Activated CD4-positive, CD25-positive, alpha-beta regulatory T cell treated with anti-CD3 and anti-CD28 coated beads, Interleukin-2, amount 50 U/mL, for 72 hours (primary cell): ENCODE results near the gene ANKRD61.
"Not testable (repeated sequence)": the region's sequence is repeated elsewhere in the genome, so short reads cannot be mapped to it uniquely, and the experiment has no call there.

Source experiments
- DNase-seq: peaks from one replicate; pipeline ENCODE4 v3.0.0; 2021

The ANKRD61 gene

DNA sequence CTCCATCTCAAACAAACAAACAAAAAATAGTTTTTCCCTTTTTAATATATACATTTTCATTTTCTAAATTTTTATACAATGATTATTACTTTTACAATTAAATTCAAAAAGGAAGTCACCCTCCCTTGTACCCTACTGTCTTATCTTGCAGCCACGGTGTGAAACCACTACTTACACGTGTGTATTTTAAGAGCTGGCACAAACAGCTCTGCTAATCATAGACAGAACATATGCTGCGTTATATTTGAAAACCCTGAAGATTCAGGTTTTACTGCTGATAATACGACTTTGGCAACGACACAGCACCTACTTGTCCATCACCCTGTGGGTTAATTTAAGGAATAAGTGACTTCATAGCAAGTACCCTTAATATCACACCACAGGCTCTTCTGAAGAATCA, 991 bp downstream of the ANKRD61 start:
- no peak for DNase-seq

DNA sequence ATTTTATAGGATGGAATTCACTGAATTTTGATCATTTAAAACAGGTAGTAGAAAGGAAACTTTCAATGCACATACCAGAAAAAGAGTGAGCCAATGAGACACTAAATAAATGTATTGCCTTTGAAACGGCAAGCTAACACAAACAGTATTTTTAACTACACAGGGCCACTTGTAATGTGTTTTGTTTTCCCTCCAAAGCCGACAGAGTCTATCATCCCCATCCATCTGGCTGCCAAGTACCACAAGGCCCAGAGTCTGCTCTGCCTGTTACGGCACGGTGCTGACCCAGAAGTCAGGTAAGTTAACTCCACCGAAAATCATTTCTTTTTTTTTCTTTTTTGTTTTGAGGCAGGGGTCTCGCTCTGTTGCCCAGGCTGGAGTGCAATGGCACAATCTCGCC, 1.5 kb downstream of the ANKRD61 start:
- DNase-seq = no peak

- DNase-seq = no peak
Measured at GRCh38 chr7:6035165-6035564, 4.0 kb downstream of the ANKRD61 start.

GRCh38 chr7:6035686-6036085, 4.5 kb downstream of the ANKRD61 start:
- no peak for DNase-seq

GRCh38 chr7:6049780-6050179, 18.6 kb downstream of the ANKRD61 start:
- no peak for DNase-seq

- not testable (repeated sequence) for DNase-seq
Measured at GRCh38 chr7:6051185-6051584, 20.0 kb downstream of the ANKRD61 start.

- DNase-seq = no peak
Measured at GRCh38 chr7:6056616-6057015, 25.4 kb downstream of the ANKRD61 start.

DNA sequence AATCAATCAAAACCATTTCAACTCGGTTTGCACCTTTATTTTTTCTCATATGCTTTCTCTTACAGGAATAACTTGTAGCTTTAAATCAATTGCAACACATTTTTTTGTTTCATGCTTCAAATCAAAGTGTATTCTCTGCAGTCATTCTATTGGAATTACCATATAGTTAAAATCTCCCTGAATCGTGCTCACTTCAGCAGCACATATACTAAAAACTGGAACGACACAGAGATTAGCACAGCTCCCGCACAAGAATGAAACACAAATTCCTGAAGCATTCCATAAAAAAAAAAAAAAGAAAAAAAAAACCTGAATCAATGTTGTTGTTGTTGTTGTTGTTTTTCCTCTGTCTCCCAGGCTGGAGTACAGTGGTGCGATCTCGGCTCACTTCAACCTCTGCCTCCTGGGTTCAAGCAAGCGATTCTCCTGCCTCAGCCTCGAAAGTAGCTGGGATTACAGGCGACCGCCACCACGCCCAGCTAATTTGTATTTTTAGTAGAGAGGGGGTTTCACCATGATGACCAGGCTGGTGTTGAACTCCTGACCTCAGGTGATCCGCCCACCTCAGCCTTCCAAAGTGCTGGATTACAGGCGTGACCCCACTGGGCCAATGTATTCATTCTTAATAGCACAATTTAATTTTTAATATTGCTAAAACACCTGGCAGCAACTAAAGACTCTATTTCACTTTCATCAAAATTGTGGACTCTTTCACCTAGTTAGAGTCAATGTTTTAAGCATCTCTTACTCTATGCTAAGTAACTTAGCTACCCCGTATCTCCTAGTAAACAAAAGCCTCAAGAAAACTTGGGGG, 26.3 kb downstream of the ANKRD61 start:
- DNase-seq = no peak

DNA sequence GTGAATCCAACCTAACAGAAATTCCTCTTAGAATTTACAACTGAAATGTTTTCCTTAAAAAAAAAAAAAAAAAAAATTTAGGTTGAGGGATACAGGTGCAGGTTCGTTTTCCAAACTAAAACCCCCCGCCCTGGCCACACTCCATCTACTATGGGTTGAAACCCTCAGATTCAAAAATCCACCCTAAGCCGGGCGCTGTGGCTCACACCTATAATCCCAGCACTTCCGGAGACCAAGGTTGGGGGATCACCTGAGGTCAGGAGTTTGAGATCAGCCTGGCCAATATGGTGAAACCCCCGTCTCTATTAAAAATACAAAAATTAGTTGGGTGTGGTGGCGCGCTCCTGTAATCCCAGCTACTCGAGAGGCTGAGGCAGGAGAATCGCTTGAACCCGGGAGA, 28.8 kb downstream of the ANKRD61 start:
- not testable (repeated sequence) for DNase-seq

DNA sequence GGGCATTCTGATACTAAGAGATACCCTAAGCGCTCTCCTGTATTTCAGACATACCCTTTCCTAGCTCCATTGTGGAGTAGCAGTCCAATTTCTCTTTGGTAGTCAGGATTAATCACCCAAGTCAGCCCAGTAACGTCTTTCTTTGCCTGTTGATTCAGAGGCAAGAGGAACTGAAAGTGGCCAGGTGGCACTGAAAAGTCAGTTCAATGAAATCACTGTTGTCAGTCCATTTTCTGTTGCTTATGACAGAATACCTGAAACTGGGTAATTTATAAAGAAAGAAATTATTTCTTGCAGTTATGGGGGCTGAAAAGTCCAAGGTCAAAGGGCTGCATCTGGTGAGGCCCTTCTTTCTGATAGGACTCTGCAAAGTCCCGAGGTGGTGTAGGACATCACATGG, 40.2 kb downstream of the ANKRD61 start:
- no peak for DNase-seq

DNA sequence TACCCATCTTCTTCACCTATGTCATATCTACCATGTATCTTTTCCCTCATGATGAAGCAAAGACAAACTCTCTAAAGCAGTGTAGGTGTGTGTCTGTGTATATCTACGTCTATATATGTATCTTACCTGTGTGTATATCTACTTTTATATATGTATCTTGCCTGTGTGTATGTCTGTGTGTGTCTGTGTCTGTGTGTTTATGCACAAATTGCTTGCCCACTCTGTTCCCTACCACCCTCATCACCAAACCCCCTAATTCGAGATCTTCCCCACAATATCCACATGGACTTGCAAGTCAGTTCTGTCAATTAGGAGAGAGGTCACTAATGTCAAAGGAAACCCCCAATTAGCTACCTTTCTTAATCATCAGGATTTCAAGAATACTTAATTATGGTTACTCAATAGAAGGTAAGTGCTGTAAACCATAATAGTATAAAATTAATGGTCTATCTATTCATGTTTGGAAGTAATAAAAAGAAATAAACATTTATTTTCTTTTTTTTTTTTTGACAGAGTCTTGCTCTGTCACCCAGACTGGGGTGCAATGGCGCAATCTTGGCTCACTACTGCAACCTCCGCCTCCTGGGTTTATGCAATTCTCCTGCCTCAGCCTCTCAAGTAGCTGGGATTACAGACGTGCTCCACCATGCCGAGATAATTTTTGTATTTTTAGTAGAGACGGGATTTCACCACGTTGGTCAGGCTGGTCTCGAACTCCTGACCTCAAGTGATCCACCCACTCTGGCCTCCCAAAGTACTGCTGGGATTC, 43.6 kb downstream of the ANKRD61 start:
- DNase-seq = no peak

GRCh38 chr7:6078548-6078947, 47.4 kb downstream of the ANKRD61 start:
- no peak for DNase-seq

- DNase-seq = not testable (repeated sequence)
Measured at GRCh38 chr7:6083047-6083446, 51.9 kb downstream of the ANKRD61 start.
